GM21825 (cell line): ENCODE measurements around the gene EPYC.

ENCODE experiments used
- ATAC-seq: cut with Tn5 transposase; IDR thresholded peaks from one replicate; pipeline ENCODE4 v1.9.1; 2021; ENCODE audit warnings: mild to moderate bottlenecking, moderate library complexity; ENCODE audit not compliant: unreplicated experiment

EPYC gene

GRCh38 chr12:90959032-90959431 lies 45.7 kb downstream of the EPYC start:
- no peak for ATAC-seq

GRCh38 chr12:90958347-90958746 lies 46.4 kb downstream of the EPYC start:
- ATAC-seq = no peak

- ATAC-seq = no peak
Observed at GRCh38 chr12:90954921-90955320, 49.9 kb downstream of the EPYC start, which contains the start of gene CCER1. CCER1 (minus strand) TSS chr12:90955176; CDS start chr12:90954742, 434 bp downstream.

GRCh38 chr12:90954428-90954827 lies 50.3 kb downstream of the EPYC start:
- no peak for ATAC-seq

- ATAC-seq = no peak
Observed at GRCh38 chr12:90953956-90954421, 50.8 kb downstream of the EPYC start.

GRCh38 chr12:90951432-90952105 lies 53.2 kb downstream of the EPYC start:
- no peak for ATAC-seq

GRCh38 chr12:90947869-90948268 lies 56.9 kb downstream of the EPYC start:
- no peak for ATAC-seq

- peak; percentile 67 for ATAC-seq
Observed at GRCh38 chr12:90945070-90945649, 59.6 kb downstream of the EPYC start.

GRCh38 chr12:90943255-90943654 lies 61.5 kb downstream of the EPYC start:
- no peak for ATAC-seq

- ATAC-seq = peak; percentile 81
Observed at GRCh38 chr12:90940872-90941499, 63.8 kb downstream of the EPYC start.

GRCh38 chr12:90939382-90939781 lies 65.4 kb downstream of the EPYC start:
- ATAC-seq = no peak

GRCh38 chr12:90938451-90938850 lies 66.3 kb downstream of the EPYC start:
- ATAC-seq = no peak

GRCh38 chr12:90937651-90938050 lies 67.1 kb downstream of the EPYC start:
- ATAC-seq = no peak

- ATAC-seq = no peak
Observed at GRCh38 chr12:90936230-90937005, 68.4 kb downstream of the EPYC start.

GRCh38 chr12:90925562-90925961 lies 79.2 kb downstream of the EPYC start:
- ATAC-seq = no peak

- no peak for ATAC-seq
Observed at GRCh38 chr12:90924406-90924805, 80.4 kb downstream of the EPYC start.

GRCh38 chr12:90922145-90922627 lies 82.6 kb downstream of the EPYC start:
- ATAC-seq = no peak

- ATAC-seq = no peak
Observed at GRCh38 chr12:90921536-90921935, 83.2 kb downstream of the EPYC start.

- ATAC-seq = no peak
Observed at GRCh38 chr12:90920222-90920621, 84.5 kb downstream of the EPYC start.

GRCh38 chr12:90917431-90917830 lies 87.3 kb downstream of the EPYC start:
- no peak for ATAC-seq

- no peak for ATAC-seq
Observed at GRCh38 chr12:90916516-90916915, 88.3 kb downstream of the EPYC start.
